Endothelial cell of umbilical vein (primary cell): Measurements from ENCODE around the gene UHRF1. TPM values are rescaled to one million over a fixed set of nuclear protein-coding genes. Genes with fewer than 3 reads are reported as not detected.

Experiments used
- BruUV-seq: library from RNA; stranded (reverse); fragments of 400-500 nt; replicated peaks from 2 replicates; lab custom pipeline; 2021; lab: Mats Ljungman, UMichigan
- CTCF ChIA-PET: fragments of 300-600, 350-600 bp; sonication (Branson Sonifier 250); formaldehyde crosslinking; loops from one replicate; lab custom pipeline; 2021; ENCODE audit warnings: antibody characterized with exemption, inconsistent platforms; lab: Charles Lee
- POLR2A ChIA-PET: fragments of 300-600, 350-600 bp; sonication (Branson Sonifier 250); formaldehyde crosslinking; loops from one replicate; lab custom pipeline; 2021; ENCODE audit warnings: antibody characterized with exemption, inconsistent platforms; lab: Charles Lee
- DNase-seq: peaks from one replicate; pipeline ENCODE4 v3.0.0-alpha.2; 2011; ENCODE audit warnings: low read depth, low spot score
- FAIRE-seq: peaks from 2 replicates; lab custom pipeline; 2011; peaks lifted over from hg19 to GRCh38; lab: Jason Lieb, UNC
- H2AFZ ChIP-seq: 2 replicates; pipeline ENCODE4 v1.6.0; 2012; ENCODE audit warnings: low read depth, low read length, control low read depth, inconsistent platforms
- H3K27ac ChIP-seq: 2 replicates; pipeline ENCODE4 v1.5.1; 2011; ENCODE audit warnings: low read depth, mild to moderate bottlenecking, control low read depth, low read length, moderate library complexity; ENCODE audit not compliant: insufficient read depth
- H3K27me3 ChIP-seq, 2 experiments: 2 replicates each; pipeline versions ENCODE4 v1.6.0 to v1.6.1; 2011; ENCODE audit warnings: low read length in 2 of 2, mixed read lengths in 1 of 2; ENCODE audit not compliant: control insufficient read depth in 2 of 2, insufficient read depth in 2 of 2
- H3K36me3 ChIP-seq, 2 experiments: 2 replicates in 1 of 2; 3 replicates in 1 of 2; pipeline ENCODE4 v1.5.1; 2011; ENCODE audit warnings: low read length in 2 of 2, mild to moderate bottlenecking in 1 of 2, moderate library complexity in 1 of 2; ENCODE audit not compliant: control insufficient read depth in 2 of 2, insufficient read depth in 2 of 2; ENCODE audit errors: extremely low read depth in 1 of 2
- H3K4me1 ChIP-seq: 3 replicates; pipeline ENCODE4 v1.5.1; 2011; ENCODE audit warnings: mild to moderate bottlenecking, low read length; ENCODE audit not compliant: control insufficient read depth, insufficient read depth; ENCODE audit errors: extremely low read depth
- H3K4me2 ChIP-seq: 2 replicates; pipeline ENCODE4 v1.6.1; 2011; ENCODE audit warnings: low read length, control low read depth, mixed read lengths; ENCODE audit not compliant: insufficient read depth
- H3K4me3 ChIP-seq, 3 experiments: fragments of 200-600 bp in 1 of 3; sonication (generic), shearing (Covaris generic) in 1 of 3; replicated peaks in 1 of 3; 2 replicates each; pipeline ENCODE4 v1.5.1; 2011 to 2016; ENCODE audit warnings: control low read depth in 3 of 3, low read length in 3 of 3, mild to moderate bottlenecking in 2 of 3, inconsistent platforms in 1 of 3, low read depth in 1 of 3, moderate library complexity in 1 of 3; ENCODE audit not compliant: insufficient read depth in 1 of 3
- H3K79me2 ChIP-seq: 2 replicates; pipeline ENCODE4 v1.6.0; 2012; ENCODE audit warnings: low read length, inconsistent platforms; ENCODE audit not compliant: control insufficient read depth, insufficient read depth
- H3K9ac ChIP-seq: replicated peaks from 2 replicates; pipeline ENCODE3; 2011; ENCODE audit warnings: low read length, control low read depth; ENCODE audit not compliant: insufficient read depth; ENCODE audit errors: extremely low read depth
- H3K9me1 ChIP-seq: replicated peaks from 3 replicates; pipeline ENCODE4 v1.6.0; 2011; ENCODE audit warnings: mild to moderate bottlenecking, low read length; ENCODE audit not compliant: control insufficient read depth, insufficient read depth; ENCODE audit errors: extremely low read depth
- H3K9me3 ChIP-seq: replicated peaks from 2 replicates; pipeline ENCODE4 v1.5.1; 2012; ENCODE audit warnings: low read length, inconsistent platforms; ENCODE audit not compliant: control insufficient read depth, insufficient read depth
- H4K20me1 ChIP-seq: replicated peaks from 2 replicates; pipeline ENCODE3; 2011; ENCODE audit warnings: mild to moderate bottlenecking, low read length; ENCODE audit not compliant: control insufficient read depth, insufficient read depth; ENCODE audit errors: extremely low read depth
- CTCF ChIP-seq, 2 donors: IDR thresholded peaks; 1 replicate in 1 of 2; 2 replicates in 1 of 2; pipeline ENCODE4 v1.5.1; 2011; ENCODE audit warnings: low read length in 2 of 2, mild to moderate bottlenecking in 2 of 2, moderate library complexity in 2 of 2, control low read depth in 1 of 2, inconsistent platforms in 1 of 2, low read depth in 1 of 2; ENCODE audit not compliant: insufficient read depth in 1 of 2; ENCODE audit errors: extremely low read depth in 1 of 2
- EZH2 ChIP-seq: IDR thresholded peaks from 2 replicates; pipeline ENCODE4 v1.6.1; 2012; ENCODE audit warnings: borderline replicate concordance, low read depth, mild to moderate bottlenecking, moderate library complexity, low read length, inconsistent platforms; ENCODE audit not compliant: severe bottlenecking
- FOS ChIP-seq: IDR thresholded peaks from 2 replicates; pipeline ENCODE4 v1.6.1; 2011; ENCODE audit warnings: mild to moderate bottlenecking, low read length, moderate library complexity, borderline replicate concordance; ENCODE audit not compliant: insufficient read depth
- GATA2 ChIP-seq: IDR thresholded peaks from 2 replicates; pipeline ENCODE4 v1.7.0; 2011; ENCODE audit warnings: low read depth, mild to moderate bottlenecking, moderate library complexity, mixed read lengths, low read length; ENCODE audit not compliant: insufficient read length, insufficient read depth
- JUN ChIP-seq: IDR thresholded peaks from 2 replicates; pipeline ENCODE4 v1.6.1; 2011; ENCODE audit warnings: borderline replicate concordance, low read depth; ENCODE audit not compliant: insufficient read length, insufficient read depth
- MAX ChIP-seq: IDR thresholded peaks from 2 replicates; pipeline ENCODE4 v1.6.1; 2011; ENCODE audit not compliant: insufficient read depth, insufficient read length
- MYC ChIP-seq: IDR thresholded peaks from one replicate; pipeline ENCODE4 v1.6.1; 2011; ENCODE audit warnings: mild to moderate bottlenecking, low read depth, low read length
- POLR2AphosphoS5 ChIP-seq: IDR thresholded peaks from 2 replicates; pipeline ENCODE4 v1.6.1; 2012; ENCODE audit warnings: low read depth, mild to moderate bottlenecking, control low read depth, low read length, moderate library complexity; ENCODE audit not compliant: insufficient read depth
- dilution Hi-C: fragments of 300-500 bp; cut with MboI; formaldehyde crosslinking; loops from one replicate; pipeline ENCODE4 v1.15.0; 2019; ENCODE audit warnings: low sequenced_read_pairs; ENCODE audit not compliant: extremely low pct_ligation_motif_present
- intact Hi-C: fragments of 100-400 bp; cut with micrococcal nuclease; formaldehyde crosslinking; loops from one replicate; pipeline ENCODE4 v1.10.0; 2022
- polyA plus RNA-seq, 4 experiments: library from polyadenylated mRNA; depleted of rRNA in 3 of 4; stranded (reverse) in 3 of 4; unstranded in 1 of 4; fragments of >200 nt; gene quantifications; 2 replicates each; pipeline versions ENCODE4 v1.2.1 to v1.2.3, GENCODE V29; 2011 to 2012; ENCODE audit warnings: missing spikeins in 1 of 4
- total RNA-seq: library from RNA; stranded (reverse); gene quantifications from 2 replicates; pipeline ENCODE4 v1.2.3, GENCODE V29; 2021

UHRF1 gene
- total and polyA plus RNA-seq, 2 donors (not counting 3 experiments of a cell fraction or from before 2014, with no cell fraction given) = 13.3 to 76.8 TPM

GRCh38 chr19:4913996-4914735 lies 4.9 kb downstream of the UHRF1 start:
- Histone ChIP-seq H3K9me3 (no peaks in the 10 kb centered on the region), H3K79me2 (peaks cover 80% of the 10 kb centered on the region), H3K27ac (no peak overlapping the region), H3K9ac (no peak overlapping the region), H4K20me1 (no peaks in the 10 kb centered on the region), H2AFZ (no peak overlapping the region), H3K4me1 (peaks cover 46% of the 10 kb centered on the region), H3K4me3 (no peak overlapping the region), H3K4me2 (no peak overlapping the region), H3K36me3 (no peaks in the 10 kb centered on the region), H3K9me1 (no peaks in the 10 kb centered on the region), H3K27me3 (no peaks in the 10 kb centered on the region)
- DNase-seq (no peak), FAIRE-seq (no peak)
- CTCF ChIA-PET = interaction anchor here (2.0 to 5.6 kb wide), 3 partner anchors 43 to 117 kb away, joined by 7 to 176 read pairs (median 164); partner anchors contain the start of gene PLIN3
- intact Hi-C loops = loop anchor here (5.0 to 10.0 kb wide), 2 partner anchors 179 to 1828 kb away; no protein-coding TSS in a partner anchor
- no peak for TF ChIP-seq CTCF (IDR thresholded peaks at IDR 0.05; ENCODE audit: extremely low read depth in 1 of 2, insufficient read depth in 1 of 2, low read depth in 1 of 2, low read length in 2 of 2)
- TF ChIP-seq FOS = no peak
- no peak for TF ChIP-seq EZH2
- TF ChIP-seq GATA2 = no peak
- no peak for TF ChIP-seq POLR2AphosphoS5
- no peak for TF ChIP-seq MYC
- no peak for TF ChIP-seq JUN
- no peak for TF ChIP-seq MAX
- POLR2A ChIA-PET = no interaction called here
- dilution Hi-C loops = no loop called here
- no TSS peak for BruUV-seq
